Keratinocyte (primary cell): Measurements from ENCODE around the gene ADGRB3. TPM values are rescaled to one million over a fixed set of nuclear protein-coding genes. Genes with fewer than 3 reads are reported as not detected.

ENCODE experiments used
- DNase-seq: peaks from one replicate; pipeline ENCODE4 v3.0.0-alpha.2; 2011; ENCODE audit warnings: low read depth, missing footprints, low spot score
- FAIRE-seq: peaks from 2 replicates; lab custom pipeline; 2011; peaks lifted over from hg19 to GRCh38; lab: Jason Lieb, UNC
- H2AFZ ChIP-seq: 2 replicates; pipeline ENCODE4 v1.6.0; 2012; ENCODE audit warnings: low read length, control low read depth, inconsistent platforms; ENCODE audit not compliant: control insufficient read depth
- H3K27ac ChIP-seq: 2 replicates; pipeline ENCODE4 v1.5.1; 2011; ENCODE audit warnings: low read length; ENCODE audit not compliant: control insufficient read depth, insufficient read depth
- H3K27me3 ChIP-seq: 3 replicates; pipeline ENCODE4 v1.6.0; 2011; ENCODE audit warnings: low read length; ENCODE audit not compliant: control insufficient read depth, insufficient read depth; ENCODE audit errors: extremely low read depth
- H3K36me3 ChIP-seq, 2 experiments: 2 replicates in 1 of 2; 3 replicates in 1 of 2; pipeline ENCODE4 v1.5.1; 2011; ENCODE audit warnings: low read length in 2 of 2, mild to moderate bottlenecking in 1 of 2; ENCODE audit not compliant: control insufficient read depth in 2 of 2, insufficient read depth in 2 of 2; ENCODE audit errors: extremely low read depth in 1 of 2
- H3K4me1 ChIP-seq: 3 replicates; pipeline ENCODE4 v1.5.1; 2011; ENCODE audit warnings: low read length; ENCODE audit not compliant: control insufficient read depth, insufficient read depth; ENCODE audit errors: extremely low read depth
- H3K4me2 ChIP-seq: 3 replicates; pipeline ENCODE4 v1.6.0; 2011; ENCODE audit warnings: low read depth, low read length; ENCODE audit not compliant: control insufficient read depth, insufficient read depth; ENCODE audit errors: extremely low read depth
- H3K4me3 ChIP-seq, 3 experiments: fragments of 200-600 bp in 1 of 3; sonication (generic) in 1 of 3; 2 replicates in 2 of 3; 3 replicates in 1 of 3; pipeline ENCODE4 v1.5.1; 2011 to 2016; ENCODE audit warnings: low read length in 3 of 3, mild to moderate bottlenecking in 3 of 3, control low read depth in 2 of 3, inconsistent platforms in 1 of 3, low read depth in 1 of 3, mixed read lengths in 1 of 3, mixed run types in 1 of 3, moderate library complexity in 1 of 3; ENCODE audit not compliant: control insufficient read depth in 2 of 3, insufficient read depth in 2 of 3; ENCODE audit errors: extremely low read depth in 1 of 3
- H3K79me2 ChIP-seq: 2 replicates; pipeline ENCODE4 v1.6.0; 2012; ENCODE audit warnings: low read length; ENCODE audit not compliant: control insufficient read depth, insufficient read depth
- H3K9ac ChIP-seq: 3 replicates; pipeline ENCODE4 v1.6.0; 2011; ENCODE audit warnings: low read length; ENCODE audit not compliant: control insufficient read depth, insufficient read depth; ENCODE audit errors: extremely low read depth
- H3K9me1 ChIP-seq: 3 replicates; pipeline ENCODE4 v1.6.0; 2011; ENCODE audit warnings: low read length; ENCODE audit not compliant: control insufficient read depth, insufficient read depth; ENCODE audit errors: extremely low read depth
- H3K9me3 ChIP-seq: 2 replicates; pipeline ENCODE4 v1.5.1; 2012; ENCODE audit warnings: low read depth, low read length; ENCODE audit not compliant: control insufficient read depth
- H4K20me1 ChIP-seq: 3 replicates; pipeline ENCODE4 v1.6.0; 2011; ENCODE audit warnings: low read length; ENCODE audit not compliant: control insufficient read depth, insufficient read depth; ENCODE audit errors: extremely low read depth
- EZH2 ChIP-seq: IDR thresholded peaks from one replicate; pipeline ENCODE4 v1.6.1; 2012; ENCODE audit warnings: inconsistent platforms, mild to moderate bottlenecking, low read length, moderate library complexity
- dilution Hi-C: fragments of 300-500 bp; cut with MboI; formaldehyde crosslinking; loops from one replicate; pipeline ENCODE4 v1.7.0; 2020; ENCODE audit warnings: low sequenced_read_pairs; ENCODE audit not compliant: extremely low pct_ligation_motif_present
- polyA plus RNA-seq, 5 experiments: library from polyadenylated mRNA; depleted of rRNA in 3 of 5; stranded (reverse) in 3 of 5; stranded (forward) in 1 of 5; unstranded in 1 of 5; fragments of >200 nt; gene quantifications; 1 replicate in 1 of 5; 2 replicates in 3 of 5; 3 replicates in 1 of 5; pipeline versions ENCODE4 v1.2.1 to v1.2.3, GENCODE V29; 2011 to 2012; ENCODE audit warnings: missing spikeins in 2 of 5, low read depth in 1 of 5, low replicate concordance in 1 of 5
- TF ChIP-seq, protein P1 (sequence below), 3 experiments: IDR thresholded peaks in 1 of 3; conservative IDR thresholded peaks in 1 of 3; optimal IDR thresholded peaks in 1 of 3; 2 replicates in 2 of 3; 3 replicates in 1 of 3; pipeline versions ENCODE3 to v1.5.1; 2011; ENCODE audit warnings: low read length in 3 of 3, mild to moderate bottlenecking in 3 of 3, moderate library complexity in 2 of 3, control low read depth in 1 of 3, inconsistent platforms in 1 of 3; ENCODE audit not compliant: insufficient read depth in 2 of 3; ENCODE audit errors: extremely low read depth in 1 of 3

The ADGRB3 gene
- polyA plus RNA-seq, 1 donor (not counting 4 experiments of a cell fraction or from before 2014, with no cell fraction given), result not detected

DNA sequence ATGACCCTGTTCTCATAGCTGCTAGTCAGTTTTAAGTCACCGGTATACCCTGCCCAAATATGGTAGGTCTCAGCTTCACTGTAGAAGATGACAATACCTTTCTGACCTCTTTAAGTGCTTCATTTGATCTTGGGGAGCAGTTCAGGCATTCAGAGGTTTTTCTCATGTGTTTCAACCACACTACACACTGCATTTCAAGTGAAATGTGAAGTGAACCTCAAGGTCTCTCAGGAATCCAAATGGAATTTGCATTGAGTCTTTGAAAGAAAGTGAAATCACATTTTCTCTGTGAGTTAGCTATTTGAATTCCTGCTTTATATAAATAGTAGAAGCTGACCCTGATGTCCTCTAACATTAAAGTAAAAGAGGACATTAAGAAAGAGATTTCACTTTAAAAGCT lies 461.6 kb downstream of the ADGRB3 start:
- H4K20me1 ChIP-seq, result no peaks in the 10 kb centered on the region
- dilution Hi-C loops, result no loop called here
- H3K9ac ChIP-seq, result no peak overlapping the region
- H3K36me3 ChIP-seq, result no peaks in the 10 kb centered on the region
- no peaks in the 10 kb centered on the region for H3K79me2 ChIP-seq
- no peak for TF ChIP-seq EZH2
- TF ChIP-seq, protein P1, sequence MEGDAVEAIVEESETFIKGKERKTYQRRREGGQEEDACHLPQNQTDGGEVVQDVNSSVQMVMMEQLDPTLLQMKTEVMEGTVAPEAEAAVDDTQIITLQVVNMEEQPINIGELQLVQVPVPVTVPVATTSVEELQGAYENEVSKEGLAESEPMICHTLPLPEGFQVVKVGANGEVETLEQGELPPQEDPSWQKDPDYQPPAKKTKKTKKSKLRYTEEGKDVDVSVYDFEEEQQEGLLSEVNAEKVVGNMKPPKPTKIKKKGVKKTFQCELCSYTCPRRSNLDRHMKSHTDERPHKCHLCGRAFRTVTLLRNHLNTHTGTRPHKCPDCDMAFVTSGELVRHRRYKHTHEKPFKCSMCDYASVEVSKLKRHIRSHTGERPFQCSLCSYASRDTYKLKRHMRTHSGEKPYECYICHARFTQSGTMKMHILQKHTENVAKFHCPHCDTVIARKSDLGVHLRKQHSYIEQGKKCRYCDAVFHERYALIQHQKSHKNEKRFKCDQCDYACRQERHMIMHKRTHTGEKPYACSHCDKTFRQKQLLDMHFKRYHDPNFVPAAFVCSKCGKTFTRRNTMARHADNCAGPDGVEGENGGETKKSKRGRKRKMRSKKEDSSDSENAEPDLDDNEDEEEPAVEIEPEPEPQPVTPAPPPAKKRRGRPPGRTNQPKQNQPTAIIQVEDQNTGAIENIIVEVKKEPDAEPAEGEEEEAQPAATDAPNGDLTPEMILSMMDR (optimal IDR thresholded peaks at IDR 0.05 in 1 of 3, IDR thresholded peaks at IDR 0.05 in 1 of 3, conservative IDR thresholded peaks at IDR 0.05 in 1 of 3; ENCODE audit: extremely low read depth in 1 of 3, insufficient read depth in 2 of 3, low read length in 3 of 3), result no peak
- no peak for DNase-seq
- H3K9me3 ChIP-seq, result no peaks in the 10 kb centered on the region
- no peak overlapping the region for H3K4me2 ChIP-seq
- no peak overlapping the region for H3K4me3 ChIP-seq
- no peaks in the 10 kb centered on the region for H3K9me1 ChIP-seq
- H3K27ac ChIP-seq, result no peak overlapping the region
- no peak overlapping the region for H2AFZ ChIP-seq
- FAIRE-seq, result no peak
- H3K27me3 ChIP-seq, result no peaks in the 10 kb centered on the region
- H3K4me1 ChIP-seq, result no peaks in the 10 kb centered on the region

DNA sequence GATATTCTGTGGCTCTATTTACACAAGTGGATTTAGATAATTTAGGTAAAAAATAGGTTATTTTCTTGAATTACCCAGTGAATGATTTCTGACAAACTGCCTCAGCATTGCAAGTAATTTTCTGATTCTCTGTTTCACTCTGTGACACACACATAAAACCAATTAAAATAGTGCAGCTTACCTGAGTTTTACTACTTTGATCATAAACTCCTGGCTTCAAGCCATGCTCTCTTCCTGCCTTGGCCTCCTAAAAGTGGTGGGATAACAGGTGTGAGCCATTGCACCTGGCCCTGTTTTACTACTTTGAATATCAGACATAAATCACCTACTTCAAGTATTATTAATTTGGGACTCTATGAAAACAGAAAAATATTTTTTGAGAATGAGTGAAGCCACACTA lies 462.9 kb downstream of the ADGRB3 start:
- Histone ChIP-seq H3K27me3 (no peaks in the 10 kb centered on the region), H2AFZ (no peak overlapping the region), H3K4me1 (no peaks in the 10 kb centered on the region), H3K79me2 (no peaks in the 10 kb centered on the region), H3K4me2 (no peak overlapping the region), H4K20me1 (no peaks in the 10 kb centered on the region), H3K9me3 (no peaks in the 10 kb centered on the region), H3K27ac (no peak overlapping the region), H3K4me3 (no peak overlapping the region), H3K9ac (no peak overlapping the region), H3K36me3 (no peaks in the 10 kb centered on the region), H3K9me1 (no peaks in the 10 kb centered on the region)
- TF ChIP-seq, protein P1 (optimal IDR thresholded peaks at IDR 0.05 in 1 of 3, IDR thresholded peaks at IDR 0.05 in 1 of 3, conservative IDR thresholded peaks at IDR 0.05 in 1 of 3; ENCODE audit: extremely low read depth in 1 of 3, insufficient read depth in 2 of 3, low read length in 3 of 3), result no peak
- no peak for TF ChIP-seq EZH2
- no peak for DNase-seq
- FAIRE-seq, result no peak
- dilution Hi-C loops, result no loop called here
